GM21723 (cell line): ENCODE results near the gene SEMA3A.
"Not testable (repeated sequence)": the region's sequence is repeated elsewhere in the genome, so short reads cannot be mapped to it uniquely, and the experiment has no call there.

ENCODE experiments used
- ATAC-seq: cut with Tn5 transposase; IDR thresholded peaks from one replicate; pipeline ENCODE4 v1.9.1; 2021; ENCODE audit warnings: mild to moderate bottlenecking, moderate library complexity; ENCODE audit not compliant: unreplicated experiment

SEMA3A gene

GRCh38 chr7:84194484-84195271 lies at the start of gene SEMA3A:
SEMA3A (minus strand) TSS chr7:84194789; CDS start chr7:84194586, 203 bp downstream.
- no peak for ATAC-seq

- not testable (repeated sequence) for ATAC-seq
Observed at GRCh38 chr7:84243037-84243436, 48.4 kb upstream of the SEMA3A start.

- no peak for ATAC-seq
Observed at GRCh38 chr7:84238596-84238995, 44.0 kb upstream of the SEMA3A start.

GRCh38 chr7:84237533-84238173 lies 43.1 kb upstream of the SEMA3A start:
- ATAC-seq, result no peak

GRCh38 chr7:84236398-84236797 lies 41.8 kb upstream of the SEMA3A start:
- no peak for ATAC-seq

- ATAC-seq, result no peak
Observed at GRCh38 chr7:84232646-84233045, 38.1 kb upstream of the SEMA3A start.

- no peak for ATAC-seq
Observed at GRCh38 chr7:84231157-84231556, 36.6 kb upstream of the SEMA3A start.

- no peak for ATAC-seq
Observed at GRCh38 chr7:84230491-84230890, 35.9 kb upstream of the SEMA3A start.

GRCh38 chr7:84228526-84228925 lies 33.9 kb upstream of the SEMA3A start:
- no peak for ATAC-seq

- ATAC-seq, result no peak
Observed at GRCh38 chr7:84226759-84227158, 32.2 kb upstream of the SEMA3A start.

- no peak for ATAC-seq
Observed at GRCh38 chr7:84224505-84224904, 29.9 kb upstream of the SEMA3A start.

GRCh38 chr7:84219310-84219709 lies 24.7 kb upstream of the SEMA3A start:
- no peak for ATAC-seq

- ATAC-seq, result no peak
Observed at GRCh38 chr7:84218681-84219080, 24.1 kb upstream of the SEMA3A start.

- ATAC-seq, result no peak
Observed at GRCh38 chr7:84216472-84216871, 21.9 kb upstream of the SEMA3A start.

GRCh38 chr7:84214757-84215156 lies 20.2 kb upstream of the SEMA3A start:
- ATAC-seq, result not testable (repeated sequence)

- no peak for ATAC-seq
Observed at GRCh38 chr7:84210301-84210700, 15.7 kb upstream of the SEMA3A start.

- no peak for ATAC-seq
Observed at GRCh38 chr7:84209006-84209405, 14.4 kb upstream of the SEMA3A start.

- no peak for ATAC-seq
Observed at GRCh38 chr7:84207615-84208014, 13.0 kb upstream of the SEMA3A start.

GRCh38 chr7:84207025-84207424 lies 12.4 kb upstream of the SEMA3A start:
- ATAC-seq, result no peak

- ATAC-seq, result no peak
Observed at GRCh38 chr7:84204655-84205054, 10.1 kb upstream of the SEMA3A start.

GRCh38 chr7:84202855-84203254 lies 8.3 kb upstream of the SEMA3A start:
- ATAC-seq, result no peak

- no peak for ATAC-seq
Observed at GRCh38 chr7:84200859-84201258, 6.3 kb upstream of the SEMA3A start.
